ENCODE measurements around the gene TOMM7. TPM values are rescaled to one million over a fixed set of nuclear protein-coding genes. Genes with fewer than 3 reads are reported as not detected.
"Not testable (repeated sequence)": the region's sequence is repeated elsewhere in the genome, so short reads cannot be mapped to it uniquely, and the experiment has no call there.

TOMM7 gene
- total RNA-seq, 4 donors from 2014 or later, result 14.5 to 1,156 (median 144) TPM

- Histone ChIP-seq H3K4me3 (no peak overlapping the region), H3K9me3 (no peaks in the 10 kb centered on the region), H3K4me1 (no peaks in the 10 kb centered on the region), H3K27ac (no peak overlapping the region), H3K36me3 (no peaks in the 10 kb centered on the region), H3K27me3 (no peaks in the 10 kb centered on the region)
- peak; percentile 72 for DNase-seq
- intact Hi-C loops (cut with DNase I; ENCODE audit: low total_unique reads), result no loop called here
- 49% methylated on average over 7 of the region's 7 CpGs; no CpG with 5 or more reads in 1 of the 2 donors for WGBS, 2 donors (ENCODE audit: low coverage in 1 of 2)
- TF ChIP-seq POLR2A (IDR thresholded peaks at IDR 0.05), result no peak
- no peak for TF ChIP-seq POLR2AphosphoS5 (IDR thresholded peaks at IDR 0.05)
- TF ChIP-seq, protein P1, sequence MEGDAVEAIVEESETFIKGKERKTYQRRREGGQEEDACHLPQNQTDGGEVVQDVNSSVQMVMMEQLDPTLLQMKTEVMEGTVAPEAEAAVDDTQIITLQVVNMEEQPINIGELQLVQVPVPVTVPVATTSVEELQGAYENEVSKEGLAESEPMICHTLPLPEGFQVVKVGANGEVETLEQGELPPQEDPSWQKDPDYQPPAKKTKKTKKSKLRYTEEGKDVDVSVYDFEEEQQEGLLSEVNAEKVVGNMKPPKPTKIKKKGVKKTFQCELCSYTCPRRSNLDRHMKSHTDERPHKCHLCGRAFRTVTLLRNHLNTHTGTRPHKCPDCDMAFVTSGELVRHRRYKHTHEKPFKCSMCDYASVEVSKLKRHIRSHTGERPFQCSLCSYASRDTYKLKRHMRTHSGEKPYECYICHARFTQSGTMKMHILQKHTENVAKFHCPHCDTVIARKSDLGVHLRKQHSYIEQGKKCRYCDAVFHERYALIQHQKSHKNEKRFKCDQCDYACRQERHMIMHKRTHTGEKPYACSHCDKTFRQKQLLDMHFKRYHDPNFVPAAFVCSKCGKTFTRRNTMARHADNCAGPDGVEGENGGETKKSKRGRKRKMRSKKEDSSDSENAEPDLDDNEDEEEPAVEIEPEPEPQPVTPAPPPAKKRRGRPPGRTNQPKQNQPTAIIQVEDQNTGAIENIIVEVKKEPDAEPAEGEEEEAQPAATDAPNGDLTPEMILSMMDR (IDR thresholded peaks at IDR 0.05), result peak; percentile 48 to 73 (median 69)
- in situ Hi-C loops (cut with MboI; ENCODE audit: low pct_ligation_motif_present in 1 of 4, low pct_unique_long_range_greater_than_20kb in 1 of 4, low sequenced_read_pairs in 3 of 4), result no loop called here
These were observed 39.9 kb downstream of the TOMM7 start for GRCh38 chr7:22782616-22783232.

GRCh38 chr7:22781230-22781711 lies 41.4 kb downstream of the TOMM7 start:
- in situ Hi-C loops (cut with MboI; ENCODE audit: low pct_ligation_motif_present in 1 of 4, low pct_unique_long_range_greater_than_20kb in 1 of 4, low sequenced_read_pairs in 3 of 4) (no loop called here), intact Hi-C loops (cut with DNase I; ENCODE audit: low total_unique reads) (no loop called here)
- Histone ChIP-seq H3K27ac (no peak overlapping the region), H3K36me3 (no peaks in the 10 kb centered on the region), H3K9me3 (no peaks in the 10 kb centered on the region), H3K27me3 (no peaks in the 10 kb centered on the region), H3K4me1 (no peaks in the 10 kb centered on the region), H3K4me3 (no peak overlapping the region)
- DNase-seq, result no peak
- TF ChIP-seq POLR2AphosphoS5 (IDR thresholded peaks at IDR 0.05) (peak in 1 of 3 donors; percentile 16), POLR2A (IDR thresholded peaks at IDR 0.05) (no peak), EP300 (IDR thresholded peaks at IDR 0.05; ENCODE audit: low read depth) (no peak)
- TF ChIP-seq, protein P1 (IDR thresholded peaks at IDR 0.05), result no peak
- 17 to 81% methylated on average over 1 to 5 of the region's 5 CpGs for WGBS, 2 donors (ENCODE audit: low coverage in 1 of 2)

DNA sequence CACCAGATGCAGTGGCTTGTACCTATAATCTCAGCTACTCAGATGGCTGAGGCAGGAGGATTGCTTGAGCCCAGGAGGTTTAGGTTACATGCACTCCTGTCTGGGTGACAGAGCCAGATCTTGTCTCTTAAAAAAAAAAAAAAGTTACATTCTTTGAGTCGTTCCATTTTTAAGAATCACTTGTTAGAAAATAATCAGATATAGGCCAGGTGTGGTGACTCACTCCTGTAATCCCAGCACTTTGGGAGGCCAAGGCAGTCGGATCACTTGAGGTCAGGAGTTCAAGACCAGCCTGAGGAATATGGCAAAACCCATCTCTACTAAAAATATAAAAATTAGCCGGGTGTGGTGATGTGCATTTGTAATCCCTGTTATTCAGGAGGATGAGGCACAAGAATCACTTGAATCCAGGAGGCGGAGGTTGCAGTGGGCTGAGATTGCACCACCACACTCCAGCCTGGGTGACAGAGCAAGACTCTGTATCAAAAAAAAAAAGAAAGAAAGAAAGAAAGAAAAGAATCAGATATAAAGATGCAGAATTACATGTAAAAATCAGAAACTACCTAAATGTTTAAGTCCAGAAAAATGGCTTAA lies 42.8 kb downstream of the TOMM7 start:
- in situ Hi-C loops (cut with MboI; ENCODE audit: low pct_ligation_motif_present in 1 of 4, low pct_unique_long_range_greater_than_20kb in 1 of 4, low sequenced_read_pairs in 3 of 4); H3K27me3 ChIP-seq; H3K4me1 ChIP-seq; intact Hi-C loops (cut with DNase I; ENCODE audit: low total_unique reads); H3K4me3 ChIP-seq; H3K9me3 ChIP-seq; H3K36me3 ChIP-seq; DNase-seq; H3K27ac ChIP-seq: not testable (repeated sequence)
- 53 to 57% methylated on average over 4 of the region's 4 CpGs for WGBS, 2 donors (ENCODE audit: low coverage in 1 of 2)

DNA sequence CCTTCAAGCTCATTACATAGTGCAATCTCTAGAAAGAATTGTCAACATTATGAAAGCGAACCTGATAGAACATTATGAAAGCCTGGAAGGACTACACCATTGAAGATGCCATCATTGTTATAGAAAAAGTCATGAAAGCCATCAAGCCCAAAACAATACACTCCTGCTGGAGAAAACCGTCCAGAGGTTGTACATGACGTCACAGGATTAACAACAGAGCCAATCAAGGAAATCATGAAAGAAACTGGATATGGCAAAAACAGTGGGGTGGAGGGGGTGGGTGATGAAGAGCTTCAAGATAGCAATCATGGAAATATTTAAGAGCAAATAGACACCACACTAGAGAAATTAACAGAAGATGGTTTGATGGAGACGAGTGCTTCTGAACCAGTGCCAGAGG lies 45.7 kb downstream of the TOMM7 start:
- no peaks in the 10 kb centered on the region for H3K9me3 ChIP-seq
- in situ Hi-C loops (cut with MboI; ENCODE audit: low pct_ligation_motif_present in 1 of 4, low pct_unique_long_range_greater_than_20kb in 1 of 4, low sequenced_read_pairs in 3 of 4) (no loop called here), intact Hi-C loops (cut with DNase I; ENCODE audit: low total_unique reads) (no loop called here)
- WGBS, 2 donors (ENCODE audit: low coverage in 1 of 2), result 49 to 66% methylated on average over 4 of the region's 4 CpGs
- H3K4me3 ChIP-seq, result no peak overlapping the region
- no peaks in the 10 kb centered on the region for H3K36me3 ChIP-seq
- H3K4me1 ChIP-seq, result no peaks in the 10 kb centered on the region
- H3K27ac ChIP-seq, result no peak overlapping the region
- DNase-seq, result no peak
- TF ChIP-seq EP300 (IDR thresholded peaks at IDR 0.05; ENCODE audit: low read depth), result no peak
- no peaks in the 10 kb centered on the region for H3K27me3 ChIP-seq

GRCh38 chr7:22772885-22773284 lies 49.8 kb downstream of the TOMM7 start:
- no peaks in the 10 kb centered on the region for H3K9me3 ChIP-seq
- H3K36me3 ChIP-seq, result no peaks in the 10 kb centered on the region
- intact Hi-C loops (cut with DNase I; ENCODE audit: low total_unique reads), result no loop called here

More at GRCh38 chr7:22772885-22773284, 49.8 kb downstream of the TOMM7 start:
- WGBS, 2 donors (ENCODE audit: low coverage in 1 of 2), result 54 to 83% methylated on average over 3 to 4 of the region's 4 CpGs
- no peak overlapping the region for H3K27ac ChIP-seq
- DNase-seq, result no peak
- no peaks in the 10 kb centered on the region for H3K4me1 ChIP-seq
- H3K4me3 ChIP-seq, result no peak overlapping the region
- in situ Hi-C loops (cut with MboI; ENCODE audit: low pct_ligation_motif_present in 1 of 4, low pct_unique_long_range_greater_than_20kb in 1 of 4, low sequenced_read_pairs in 3 of 4), result no loop called here
- no peak for TF ChIP-seq EP300 (IDR thresholded peaks at IDR 0.05; ENCODE audit: low read depth)
- TF ChIP-seq, protein P1 (IDR thresholded peaks at IDR 0.05), result no peak
- TF ChIP-seq POLR2AphosphoS5 (IDR thresholded peaks at IDR 0.05), result no peak
- TF ChIP-seq POLR2A (IDR thresholded peaks at IDR 0.05), result no peak
- H3K27me3 ChIP-seq, result no peaks in the 10 kb centered on the region
